Endodermal cell (in vitro differentiated cells): ENCODE measurements around the gene PHF21B. TPM values are rescaled to one million over a fixed set of nuclear protein-coding genes. Genes with fewer than 3 reads are reported as not detected.

Experiments
- DNase-seq: peaks from one replicate; pipeline ENCODE4 v3.0.0-alpha.2; 2017
- H3K27ac ChIP-seq: 2 replicates; pipeline ENCODE4 v1.5.1; 2013; ENCODE audit warnings: mild to moderate bottlenecking, low read depth, low read length, moderate library complexity
- H3K27me3 ChIP-seq: 2 replicates; pipeline ENCODE4 v1.6.1; 2013; ENCODE audit warnings: mild to moderate bottlenecking, low read length, moderate library complexity; ENCODE audit not compliant: insufficient read depth, control insufficient read depth, poor library complexity, severe bottlenecking
- H3K36me3 ChIP-seq: 2 replicates; pipeline ENCODE4 v1.7.0; 2013; ENCODE audit warnings: mild to moderate bottlenecking, low read length, moderate library complexity; ENCODE audit not compliant: control insufficient read depth, insufficient read depth
- H3K4me1 ChIP-seq: one replicate; pipeline ENCODE4 v1.7.0; 2013; ENCODE audit warnings: low read length; ENCODE audit not compliant: control insufficient read depth, insufficient read depth
- H3K4me3 ChIP-seq: 2 replicates; pipeline ENCODE4 v1.5.1; 2013; ENCODE audit warnings: mild to moderate bottlenecking, low read length, moderate library complexity
- H3K9ac ChIP-seq: 2 replicates; pipeline ENCODE4 v1.6.1; 2013; ENCODE audit warnings: mild to moderate bottlenecking, low read length, moderate library complexity; ENCODE audit not compliant: poor library complexity, severe bottlenecking; ENCODE audit errors: extremely low read depth
- H3K9me3 ChIP-seq: 2 replicates; pipeline ENCODE4 v1.6.1; 2013; ENCODE audit warnings: mild to moderate bottlenecking, low read length, moderate library complexity; ENCODE audit not compliant: control insufficient read depth
- H3K27ac Mint-ChIP-seq: 2 replicates; pipeline ENCODE4 v1.8.0; 2020; ENCODE audit warnings: mixed read lengths
- H3K27me3 Mint-ChIP-seq: 2 replicates; pipeline ENCODE4 v1.8.0; 2021; ENCODE audit warnings: mild to moderate bottlenecking, mixed read lengths; ENCODE audit not compliant: insufficient read depth
- H3K36me3 Mint-ChIP-seq: 2 replicates; pipeline ENCODE4 v1.8.0; 2020; ENCODE audit warnings: low read depth, mixed read lengths
- H3K4me1 Mint-ChIP-seq: 2 replicates; pipeline ENCODE4 v1.8.0; 2020; ENCODE audit warnings: mixed read lengths
- H3K4me3 Mint-ChIP-seq: 2 replicates; pipeline ENCODE4 v1.8.0; 2020; ENCODE audit warnings: mild to moderate bottlenecking, moderate library complexity, mixed read lengths
- H3K9me3 Mint-ChIP-seq: 2 replicates; pipeline ENCODE4 v1.8.0; 2020; ENCODE audit warnings: mild to moderate bottlenecking, mixed read lengths
- CTCF ChIP-seq: fragments of 200-600 bp; sonication (generic); conservative IDR thresholded peaks from 2 replicates; pipeline ENCODE4 v1.5.0; 2021; ENCODE audit warnings: antibody characterized with exemption, mild to moderate bottlenecking
- WGBS, 2 experiments: methylation state at CpG; one replicate each; pipeline versions ENCODE4 v1.1.5 to v1.1.7; 2013; ENCODE audit warnings: missing lambda C conversion rate in 2 of 2, mixed read lengths in 1 of 2; ENCODE audit not compliant: insufficient coverage in 1 of 2, insufficient read length in 1 of 2; 5-methylcytosine and 5-hydroxymethylcytosine counted together
- total RNA-seq, 2 donors: library from RNA; stranded (reverse); fragmentation: NEBNext Ultra II Directional in 1 of 2; extraction: Animal tissue kit (Norgen Biotek cat#: 25700) in 1 of 2; gene quantifications; 2 replicates in 1 of 2; 3 replicates in 1 of 2; pipeline ENCODE4 v1.2.1, GENCODE V29; 2021

Gene PHF21B
- total RNA-seq, 2 donors from 2014 or later, result 57.5 to 69.2 TPM

GRCh38 chr22:44941207-44941606 lies 68.6 kb downstream of the PHF21B start:
- no peak for TF ChIP-seq CTCF
- H3K27ac Mint-ChIP-seq, result peak overlapping the region; percentile 80
- no peak overlapping the region for H3K27ac ChIP-seq
- no peaks in the 10 kb centered on the region for H3K27me3 ChIP-seq
- no peaks in the 10 kb centered on the region for H3K9me3 ChIP-seq
- peaks cover 3% of the 10 kb centered on the region for H3K4me1 ChIP-seq
- WGBS, 2 experiments, result 73 to 88% methylated on average over 6 to 15 of the region's 15 CpGs
- H3K4me3 Mint-ChIP-seq, result no peak overlapping the region
- peaks cover 3% of the 10 kb centered on the region for H3K36me3 Mint-ChIP-seq
- H3K4me1 Mint-ChIP-seq, result peaks cover 32% of the 10 kb centered on the region
- H3K9me3 Mint-ChIP-seq, result no peaks in the 10 kb centered on the region
- no peak for DNase-seq
- peaks cover 11% of the 10 kb centered on the region for H3K36me3 ChIP-seq
- no peak overlapping the region for H3K9ac ChIP-seq
- no peak overlapping the region for H3K4me3 ChIP-seq
- no peaks in the 10 kb centered on the region for H3K27me3 Mint-ChIP-seq

- Mint-ChIP-seq H3K27ac (peak overlapping the region; percentile 13), H3K4me3 (no peak overlapping the region), H3K9me3 (no peaks in the 10 kb centered on the region), H3K36me3 (peaks cover 3% of the 10 kb centered on the region), H3K27me3 (no peaks in the 10 kb centered on the region), H3K4me1 (peaks cover 28% of the 10 kb centered on the region)
- Histone ChIP-seq H3K9ac (no peak overlapping the region), H3K9me3 (no peaks in the 10 kb centered on the region), H3K27ac (peak overlapping the region; percentile 24), H3K27me3 (no peaks in the 10 kb centered on the region), H3K4me1 (peaks cover 3% of the 10 kb centered on the region), H3K4me3 (no peak overlapping the region), H3K36me3 (peaks cover 9% of the 10 kb centered on the region)
- no peak for TF ChIP-seq CTCF
- WGBS, 2 experiments, result 71 to 75% methylated on average over 7 to 11 of the region's 11 CpGs
- no peak for DNase-seq
Measured at GRCh38 chr22:44940130-44940529, 69.7 kb downstream of the PHF21B start.

- Histone ChIP-seq H3K9me3 (no peaks in the 10 kb centered on the region), H3K4me3 (no peak overlapping the region), H3K27ac (no peak overlapping the region), H3K9ac (no peak overlapping the region), H3K27me3 (no peaks in the 10 kb centered on the region), H3K4me1 (peaks cover 3% of the 10 kb centered on the region), H3K36me3 (peaks cover 6% of the 10 kb centered on the region)
- H3K4me3 Mint-ChIP-seq, result no peak overlapping the region
- no peaks in the 10 kb centered on the region for H3K27me3 Mint-ChIP-seq
- DNase-seq, result no peak
- peaks cover 3% of the 10 kb centered on the region for H3K36me3 Mint-ChIP-seq
- 89 to 93% methylated on average over 11 of the region's 11 CpGs for WGBS, 2 experiments
- H3K9me3 Mint-ChIP-seq, result no peaks in the 10 kb centered on the region
- TF ChIP-seq CTCF, result no peak
- H3K4me1 Mint-ChIP-seq, result peaks cover 24% of the 10 kb centered on the region
- no peak overlapping the region for H3K27ac Mint-ChIP-seq
Measured at GRCh38 chr22:44939451-44939850, 70.4 kb downstream of the PHF21B start.
